ENCODE measurements around the gene ANKRD44.

GRCh38 chr2:196987649-196988364, 322.8 kb downstream of the ANKRD44 start:
- TF ChIP-seq CTCF (IDR thresholded peaks at IDR 0.05) (no peak), POLR2AphosphoS5 (IDR thresholded peaks at IDR 0.05; ENCODE audit: low read depth, low read length) (no peak), REST (IDR thresholded peaks at IDR 0.05; ENCODE audit: insufficient read depth in 1 of 2, low read depth in 2 of 2, low read length in 1 of 2) (no peak)
